Measurements from ENCODE around the gene PTPRM.

The PTPRM gene

DNA sequence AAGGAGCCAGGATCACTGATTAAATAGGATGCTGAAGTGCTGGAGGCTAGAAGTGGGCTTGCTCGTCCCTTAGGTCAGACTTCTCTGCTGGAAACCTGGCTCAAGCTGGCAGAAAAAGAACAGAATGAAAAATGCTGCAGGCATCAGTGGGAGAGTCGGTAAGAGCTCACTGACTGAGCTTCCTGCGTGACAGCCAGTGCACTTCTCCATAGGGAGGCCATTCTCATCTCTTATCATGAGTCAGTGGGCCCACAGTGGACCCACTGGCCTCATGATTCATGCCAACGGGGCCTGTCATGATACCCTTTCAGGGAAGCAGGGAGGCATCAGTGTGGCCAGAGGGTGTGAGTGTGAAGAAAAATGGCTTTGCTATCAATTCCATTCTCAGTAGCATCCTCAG is 498.2 kb downstream of the PTPRM start:
- intact Hi-C loops (cut with DNase I), result no loop called here

GRCh38 chr18:8065773-8066172 is 498.7 kb downstream of the PTPRM start:
- intact Hi-C loops (cut with DNase I), result no loop called here
- DNase-seq, result no peak

More for the DNA sequence above, 498.2 kb downstream of the PTPRM start:
- no peak for DNase-seq

GRCh38 chr18:8069708-8070107 is 502.6 kb downstream of the PTPRM start:
- intact Hi-C loops (cut with DNase I), result no loop called here
- DNase-seq, result no peak

- DNase-seq, result no peak
- intact Hi-C loops (cut with DNase I), result no loop called here
Measured at GRCh38 chr18:8073167-8073566, 506.1 kb downstream of the PTPRM start.

DNA sequence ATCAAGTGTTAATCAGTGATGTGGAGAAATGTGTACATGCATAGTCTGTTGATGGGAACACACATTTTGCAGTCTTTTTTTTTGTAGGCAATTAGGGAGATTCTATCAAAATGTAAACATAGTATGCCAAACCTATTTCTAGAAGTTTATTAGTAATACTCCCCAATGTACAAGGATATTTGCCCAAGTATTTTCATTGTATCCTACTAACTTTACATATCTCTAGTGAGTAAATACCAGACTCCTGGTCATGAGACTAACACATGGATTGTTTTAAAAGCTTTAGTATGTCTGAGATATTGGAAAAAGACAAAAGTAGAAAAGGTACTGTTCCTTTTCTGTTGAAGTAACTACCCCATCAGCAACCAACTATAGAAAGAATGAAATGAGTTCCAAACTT is 513.0 kb downstream of the PTPRM start:
- no peak for DNase-seq
- intact Hi-C loops (cut with DNase I), result loop anchor here (10.0 kb wide), 1 partner anchor 305 kb away; no protein-coding TSS in a partner anchor

- intact Hi-C loops (cut with DNase I), result loop anchor here (10.0 kb wide), 1 partner anchor 304 kb away; no protein-coding TSS in a partner anchor
- DNase-seq, result no peak
Measured at GRCh38 chr18:8081267-8081666, 514.2 kb downstream of the PTPRM start.

- no peak for DNase-seq
- intact Hi-C loops (cut with DNase I), result loop anchor here (10.0 kb wide), 1 partner anchor 303 kb away; no protein-coding TSS in a partner anchor
Measured at GRCh38 chr18:8081872-8082553, 514.9 kb downstream of the PTPRM start.

- intact Hi-C loops (cut with DNase I), result loop anchor here (10.0 kb wide), 1 partner anchor 301 kb away; no protein-coding TSS in a partner anchor
- DNase-seq, result peak in 1 of 10 donors; percentile 14
Measured at GRCh38 chr18:8084160-8084559, 517.0 kb downstream of the PTPRM start.

- intact Hi-C loops (cut with DNase I), result loop anchor here (10.0 kb wide), 1 partner anchor 296 kb away; no protein-coding TSS in a partner anchor
- DNase-seq, result no peak
Measured at GRCh38 chr18:8088626-8089025, 521.5 kb downstream of the PTPRM start.

- intact Hi-C loops (cut with DNase I), result no loop called here
- no peak for DNase-seq
Measured at GRCh38 chr18:8091035-8091434, 523.9 kb downstream of the PTPRM start.

- DNase-seq, result no peak
- intact Hi-C loops (cut with DNase I), result no loop called here
Measured at GRCh38 chr18:8095947-8096570, 528.9 kb downstream of the PTPRM start.

DNA sequence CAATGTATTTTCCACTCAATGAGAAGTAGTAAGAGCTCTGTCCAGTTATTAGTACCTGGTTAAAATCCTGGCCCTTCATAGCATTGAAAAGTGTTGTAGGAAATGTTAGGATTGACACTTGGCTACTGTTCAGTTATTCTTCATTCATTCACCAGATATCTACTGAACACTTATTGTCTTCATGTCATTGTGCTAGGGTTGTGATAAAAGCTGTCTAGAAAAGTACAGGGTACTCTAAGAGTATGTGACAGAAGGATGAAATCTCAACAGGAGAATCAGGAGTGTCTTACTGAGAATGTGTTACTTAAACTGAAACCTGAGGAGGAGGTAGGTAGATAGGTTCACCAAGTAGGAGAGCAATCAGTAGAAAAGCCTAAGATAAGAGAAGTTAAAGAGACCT is 530.3 kb downstream of the PTPRM start:
- intact Hi-C loops (cut with DNase I), result no loop called here
- DNase-seq, result no peak

GRCh38 chr18:8097927-8098326 is 530.8 kb downstream of the PTPRM start:
- no peak for DNase-seq
- intact Hi-C loops (cut with DNase I), result no loop called here

DNA sequence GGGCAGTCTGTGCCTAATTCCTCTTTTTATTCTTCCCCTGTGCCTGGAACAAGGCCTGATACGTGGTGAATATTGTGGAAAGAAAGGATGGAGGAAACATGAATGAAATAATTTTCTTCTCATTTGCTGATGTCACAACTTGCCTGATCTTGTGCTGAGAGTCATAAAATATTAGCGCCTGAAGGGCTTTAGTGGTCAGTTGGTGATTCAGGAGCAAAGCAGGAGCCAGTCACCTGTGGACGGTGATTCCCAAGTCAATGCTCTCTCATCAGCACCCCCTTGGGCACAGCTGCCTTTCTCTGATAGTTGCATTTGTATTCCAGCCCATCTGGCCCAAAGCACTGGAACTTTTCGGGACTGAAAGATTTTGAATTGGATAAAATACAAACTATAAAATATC is 539.5 kb downstream of the PTPRM start:
- intact Hi-C loops (cut with DNase I), result no loop called here
- DNase-seq, result no peak

- no peak for DNase-seq
- intact Hi-C loops (cut with DNase I), result no loop called here
Measured at GRCh38 chr18:8107426-8107825, 540.3 kb downstream of the PTPRM start.

DNA sequence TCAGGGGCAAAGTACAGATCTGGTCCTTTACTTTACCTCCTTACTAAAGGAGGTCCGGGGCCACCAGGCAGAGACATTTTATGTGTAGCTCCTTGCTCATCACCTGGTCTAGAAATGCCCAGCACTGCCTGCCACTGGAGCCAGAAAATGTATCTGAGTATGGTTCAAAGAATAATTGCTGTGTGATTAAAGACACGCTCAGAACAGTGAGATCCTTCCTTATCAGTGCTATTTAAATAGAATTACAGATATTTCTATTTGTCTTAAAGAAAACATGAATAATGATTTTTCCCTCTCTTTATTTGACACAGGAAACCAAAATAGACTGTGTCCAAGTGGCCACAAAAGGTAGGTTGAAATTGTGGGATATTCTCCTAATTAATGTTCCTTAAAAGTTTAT is 547.4 kb downstream of the PTPRM start:
- intact Hi-C loops (cut with DNase I), result no loop called here

DNA sequence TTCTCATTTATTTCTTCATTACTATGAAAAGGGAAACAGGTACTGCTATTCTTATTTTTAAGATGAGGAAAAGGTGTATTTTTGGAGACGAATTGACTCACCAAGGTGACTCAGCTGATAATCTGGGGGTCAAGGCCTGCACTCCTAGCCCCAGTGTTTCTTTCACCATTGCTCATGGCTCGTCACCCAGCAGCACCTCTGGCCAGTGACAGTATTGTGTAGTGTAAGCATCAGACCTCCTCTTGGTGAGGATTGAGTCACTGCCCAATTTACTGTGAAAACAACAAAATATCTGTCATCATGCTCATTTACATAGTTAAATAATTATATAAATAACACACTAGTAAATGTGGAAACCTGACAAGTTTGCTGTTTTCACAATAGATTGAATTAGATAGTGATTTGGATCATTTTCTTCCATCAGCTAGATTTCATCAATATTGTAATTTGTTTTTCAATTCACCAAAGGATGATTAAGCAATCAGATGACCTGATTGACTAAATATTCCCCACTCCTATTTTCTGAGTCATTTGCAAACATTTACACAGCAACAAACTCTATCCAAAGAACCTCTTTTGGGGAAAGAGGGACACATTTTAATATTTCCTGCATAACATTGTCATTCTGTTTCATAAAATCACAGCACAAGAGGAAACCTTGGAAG is 549.4 kb downstream of the PTPRM start:
- intact Hi-C loops (cut with DNase I), result no loop called here
- DNase-seq, result no peak

More for the DNA sequence above, 547.4 kb downstream of the PTPRM start:
- no peak for DNase-seq

- intact Hi-C loops (cut with DNase I), result no loop called here
- DNase-seq, result no peak
Measured at GRCh38 chr18:8117006-8117371, 549.9 kb downstream of the PTPRM start.

- intact Hi-C loops (cut with DNase I), result no loop called here
- DNase-seq, result no peak
Measured at GRCh38 chr18:8121101-8121500, 554.0 kb downstream of the PTPRM start.

- intact Hi-C loops (cut with DNase I), result no loop called here
- no peak for DNase-seq
Measured at GRCh38 chr18:8121942-8122480, 554.9 kb downstream of the PTPRM start.
